ENCODE measurements around the gene PSG5. TPM values are rescaled to one million over a fixed set of nuclear protein-coding genes. Genes with fewer than 3 reads are reported as not detected.
"Not testable (repeated sequence)": the region's sequence is repeated elsewhere in the genome, so short reads cannot be mapped to it uniquely, and the experiment has no call there.

The PSG5 gene
- total RNA-seq (2014; rRNA removed; shearing (Covaris generic); ENCODE audit: low replicate concordance): 9.5 and 9.7 TPM in 2 replicates

DNA sequence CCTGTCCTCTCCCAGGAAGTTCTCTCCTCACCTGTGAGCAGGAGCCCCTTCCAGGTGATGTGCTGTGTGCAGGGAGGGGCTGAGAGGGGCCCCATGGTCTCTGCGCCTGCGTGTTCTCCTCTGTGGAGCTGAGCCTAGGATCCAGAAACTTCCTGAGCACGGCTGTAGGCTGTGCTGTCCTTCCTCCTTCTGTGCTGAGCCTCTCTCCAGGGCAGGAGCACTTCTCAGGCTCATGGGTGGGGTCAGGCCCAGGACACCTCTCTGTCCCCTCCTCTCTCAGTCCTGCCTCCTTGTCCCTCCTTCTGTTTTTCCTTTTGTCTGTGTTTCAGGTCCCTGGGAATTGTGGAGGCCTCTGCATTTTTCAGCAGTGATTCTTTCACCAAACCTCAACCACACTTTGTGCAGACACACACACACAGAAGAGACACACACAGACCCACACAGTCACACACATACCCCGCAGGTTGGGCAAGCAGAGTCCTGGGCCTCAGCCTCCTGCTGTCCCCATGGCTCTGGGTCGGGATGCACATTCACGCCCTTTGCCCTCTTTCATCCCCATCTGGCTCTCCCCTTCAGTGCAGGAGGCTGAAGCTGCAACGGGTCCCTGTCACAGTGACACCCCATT, at the start of gene PSG5:
Gene PSG5 (minus strand): TSS at position 226 of the 625 bp plus-strand sequence. CDS start 131 bp downstream, at position 95.
- H3K9me3 ChIP-seq, H3K4me3 ChIP-seq, DNase-seq, H3K36me3 ChIP-seq, H3K27me3 ChIP-seq: not testable (repeated sequence)

DNA sequence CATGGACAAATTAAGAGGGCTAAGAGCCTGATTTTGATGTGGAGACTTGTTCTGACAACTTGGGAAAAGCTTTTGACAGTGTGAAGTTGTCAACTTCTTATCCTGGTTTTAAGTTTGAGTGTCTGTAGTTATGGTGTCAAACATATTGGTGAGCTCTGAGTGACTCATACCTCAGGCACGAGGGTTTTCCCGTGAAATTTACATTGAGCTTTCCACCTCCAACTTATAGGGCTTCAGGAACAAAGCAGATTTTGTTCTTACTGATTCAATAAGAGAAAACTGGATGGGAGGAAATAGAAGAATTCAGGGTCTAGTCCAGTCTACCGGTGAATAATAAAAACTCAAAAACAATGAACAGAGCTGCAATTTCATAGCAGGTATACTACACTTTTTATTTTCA, 49.4 kb upstream of the PSG5 start:
- not testable (repeated sequence) for H3K27me3 ChIP-seq, H3K36me3 ChIP-seq, H3K9me3 ChIP-seq, H3K4me3 ChIP-seq
- peak; percentile 35 for DNase-seq

DNA sequence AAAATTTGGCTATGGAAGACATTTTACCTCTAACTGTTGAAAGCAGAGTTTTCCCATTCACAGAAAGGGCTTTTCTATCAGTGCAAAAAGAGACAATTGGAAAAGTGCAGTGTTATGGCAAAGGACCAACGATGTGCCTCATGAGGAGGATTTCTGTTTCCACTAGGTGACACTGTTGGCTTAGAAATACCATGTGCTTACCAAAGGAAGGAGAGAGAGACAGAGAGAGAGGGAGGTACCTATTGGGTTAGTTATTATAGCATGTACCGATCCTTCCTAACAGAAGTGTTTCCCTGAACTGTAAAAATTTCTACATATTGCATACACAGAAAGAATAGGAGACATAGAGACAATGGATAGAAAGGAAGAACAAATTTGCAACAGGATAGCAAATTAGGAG, 43.0 kb upstream of the PSG5 start:
- no peak for DNase-seq
- Histone ChIP-seq H3K36me3 (no peaks in the 10 kb centered on the region), H3K4me3 (no peak overlapping the region), H3K27me3 (no peaks in the 10 kb centered on the region), H3K9me3 (no peaks in the 10 kb centered on the region; the same call in 1 of the 2 replicates)

DNA sequence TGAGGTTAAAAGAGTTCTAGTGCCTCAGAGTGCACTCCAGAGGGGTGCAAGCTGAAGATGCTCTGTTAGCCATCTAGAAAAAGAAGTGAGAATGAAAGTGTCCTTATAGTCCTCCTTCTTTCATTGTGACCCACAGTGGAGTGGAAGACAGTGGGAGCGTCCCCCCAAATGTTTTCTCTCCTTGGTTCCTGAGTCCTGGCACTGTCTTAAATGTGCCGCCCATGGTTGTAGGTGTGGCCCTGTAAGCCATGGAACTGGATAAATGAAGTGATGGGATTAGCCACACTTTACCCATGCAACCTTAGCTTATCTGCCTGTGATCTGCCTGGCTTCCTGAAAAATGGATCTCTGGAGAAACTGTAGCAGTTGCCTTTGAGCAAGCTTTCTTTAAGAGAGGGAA, 42.4 kb upstream of the PSG5 start:
- not testable (repeated sequence) for H3K27me3 ChIP-seq, H3K4me3 ChIP-seq, DNase-seq, H3K36me3 ChIP-seq, H3K9me3 ChIP-seq

DNA sequence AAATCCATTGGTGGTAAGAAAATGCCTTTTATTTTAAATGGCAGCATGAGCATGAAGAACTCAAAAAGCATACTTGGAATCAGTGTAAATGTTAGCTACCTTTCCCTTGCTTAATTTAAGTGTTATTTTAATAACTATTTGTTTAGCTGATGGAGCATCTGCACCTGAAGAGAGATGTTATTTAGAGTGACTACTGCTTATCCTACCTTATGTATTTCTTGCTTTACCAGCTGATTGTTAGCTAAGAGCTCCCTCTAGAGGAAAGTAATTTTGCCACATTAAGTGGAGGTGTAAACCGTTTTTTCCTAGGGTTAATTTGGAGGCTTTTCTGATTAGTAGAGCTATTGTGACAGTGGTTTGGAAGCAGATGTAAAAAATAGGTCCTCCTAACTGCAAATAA, 40.6 kb upstream of the PSG5 start:
- DNase-seq, H3K4me3 ChIP-seq, H3K36me3 ChIP-seq, H3K27me3 ChIP-seq, H3K9me3 ChIP-seq: not testable (repeated sequence)

DNA sequence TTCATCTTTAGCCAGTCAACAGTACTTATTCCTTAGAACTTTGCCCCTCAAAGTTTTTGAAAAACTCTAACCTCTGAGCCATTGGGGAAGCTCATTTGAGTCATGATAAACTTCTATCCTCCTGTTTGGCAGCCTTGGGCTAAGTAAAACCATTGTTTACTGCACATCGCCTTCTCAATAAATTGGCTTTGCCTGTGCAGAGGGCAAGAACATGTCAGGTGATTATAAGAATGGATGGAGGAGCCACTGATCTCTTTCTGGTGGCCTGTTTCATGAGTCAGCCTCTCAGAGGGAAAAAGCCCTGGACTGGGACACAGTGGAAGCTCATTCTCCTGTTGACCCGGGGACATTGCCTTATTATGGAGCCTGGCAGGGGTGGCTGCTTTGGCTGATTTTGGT, 38.5 kb upstream of the PSG5 start:
- no peaks in the 10 kb centered on the region; the same call in 1 of the 2 replicates for H3K9me3 ChIP-seq
- no peaks in the 10 kb centered on the region for H3K36me3 ChIP-seq
- H3K27me3 ChIP-seq: no peaks in the 10 kb centered on the region
- no peak for DNase-seq
- H3K4me3 ChIP-seq: no peak overlapping the region

DNA sequence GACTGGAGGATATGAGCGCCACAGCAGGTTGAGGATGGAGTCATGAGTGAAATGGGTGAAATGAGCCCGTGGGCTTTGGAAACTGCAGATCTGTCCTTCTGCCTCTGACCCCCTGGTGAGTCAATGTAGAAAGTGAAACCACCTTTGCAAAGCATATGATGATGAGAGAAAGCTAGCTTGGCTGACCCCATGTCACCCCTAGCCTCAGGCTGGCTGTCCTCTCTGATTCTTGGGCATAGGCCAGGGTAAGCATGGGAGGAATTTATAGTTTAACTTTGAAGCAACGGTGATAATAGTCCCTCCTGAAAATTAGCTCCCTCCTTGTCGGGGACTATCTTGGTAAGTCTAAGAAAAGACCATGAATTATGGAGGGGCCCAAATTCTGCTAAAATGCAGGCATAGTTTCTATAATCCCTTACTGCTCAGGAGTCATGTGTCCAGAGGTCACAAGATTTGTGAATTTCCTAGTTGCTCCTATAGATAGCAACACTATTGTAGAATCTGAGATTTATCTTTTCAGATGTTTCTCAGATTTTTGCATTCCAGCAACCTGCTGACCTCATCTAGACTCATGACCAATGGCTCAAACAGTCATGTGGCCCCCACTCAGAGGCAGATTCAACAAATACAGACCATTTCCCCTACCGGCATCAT, 38.0 kb upstream of the PSG5 start:
- not testable (repeated sequence) for H3K4me3 ChIP-seq, H3K36me3 ChIP-seq, H3K9me3 ChIP-seq, H3K27me3 ChIP-seq
- peak; percentile 64 for DNase-seq

DNA sequence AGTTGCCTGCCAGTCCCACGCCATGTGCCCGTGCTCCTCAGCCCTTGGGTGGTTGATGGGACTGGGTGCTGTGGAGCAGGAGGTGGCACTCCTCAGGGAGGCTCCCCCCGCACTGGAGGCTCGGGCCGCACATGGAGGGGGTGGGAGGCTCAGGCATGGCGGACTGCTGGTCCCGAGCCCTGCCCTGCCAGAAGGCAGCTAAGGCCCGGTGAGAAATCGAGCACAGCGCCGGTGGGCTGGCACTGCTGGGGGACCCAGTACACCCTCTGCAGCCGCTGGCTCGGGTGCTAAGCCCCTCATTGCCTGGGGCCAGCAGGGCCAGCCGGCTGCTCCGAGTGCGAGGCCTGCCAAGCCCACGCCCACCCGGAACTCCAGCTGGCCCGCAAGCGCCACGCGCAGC, 35.6 kb upstream of the PSG5 start:
- H3K9me3 ChIP-seq, H3K4me3 ChIP-seq, H3K27me3 ChIP-seq, DNase-seq, H3K36me3 ChIP-seq: not testable (repeated sequence)

DNA sequence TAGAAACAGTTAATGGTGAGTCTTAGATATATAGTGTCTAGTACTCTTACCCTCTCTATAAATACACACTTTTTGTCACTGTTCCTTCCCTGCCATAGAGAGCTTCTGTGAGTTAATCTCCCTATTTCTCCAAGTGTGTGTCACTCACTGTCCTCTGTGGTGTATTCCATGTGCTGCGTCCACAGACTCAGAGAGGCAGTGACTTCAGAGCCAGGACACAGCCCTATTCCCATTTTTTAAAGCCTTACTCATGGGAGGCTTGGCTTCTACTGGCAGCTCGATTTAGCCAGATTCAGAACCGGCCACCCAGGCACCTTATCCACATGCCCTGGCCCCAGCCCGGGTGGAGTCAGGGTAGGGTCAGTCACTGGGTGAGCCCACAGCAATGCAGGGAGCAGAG, 32.8 kb upstream of the PSG5 start:
- peak; percentile 53 for DNase-seq
- not testable (repeated sequence) for H3K36me3 ChIP-seq, H3K9me3 ChIP-seq, H3K4me3 ChIP-seq, H3K27me3 ChIP-seq

DNA sequence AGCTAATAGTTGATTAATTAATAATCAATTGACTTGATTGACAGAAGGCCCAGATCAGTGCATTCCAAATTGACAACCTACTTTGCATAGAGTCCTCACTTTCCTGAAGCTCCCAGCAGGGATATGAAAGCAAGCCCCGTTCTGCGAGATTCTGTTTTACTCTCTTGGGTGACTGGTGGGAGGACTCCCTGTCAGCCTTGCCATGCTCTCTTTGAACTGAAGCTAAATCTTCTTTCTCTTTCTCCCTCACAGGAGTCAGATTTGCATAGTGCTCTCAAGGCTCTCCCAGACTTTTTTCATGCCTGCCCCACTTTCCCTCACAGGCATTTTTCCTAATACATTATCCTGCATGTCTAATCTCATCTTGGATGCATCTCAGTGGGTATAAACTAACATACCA, 29.5 kb upstream of the PSG5 start:
- H3K27me3 ChIP-seq, H3K36me3 ChIP-seq, DNase-seq, H3K9me3 ChIP-seq, H3K4me3 ChIP-seq: not testable (repeated sequence)

DNA sequence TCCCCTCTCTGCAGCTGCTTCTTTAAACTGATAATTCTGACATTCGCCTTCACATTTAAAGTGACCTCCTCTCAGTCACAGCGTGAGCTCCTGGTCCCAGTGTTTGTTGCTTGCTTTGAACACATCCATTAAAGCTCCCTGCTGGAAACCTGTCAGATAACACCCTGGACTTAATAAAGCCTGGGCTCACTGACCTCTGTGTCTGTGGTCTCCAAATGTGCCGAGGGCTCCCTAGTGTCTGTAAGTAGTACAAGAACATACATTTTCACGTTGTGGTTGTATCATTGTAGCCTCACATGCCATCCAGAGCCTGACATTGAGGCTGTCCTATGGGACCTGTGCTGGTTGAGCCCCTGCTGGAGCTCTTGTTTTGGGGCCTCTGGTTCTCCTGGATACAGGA, 21.7 kb upstream of the PSG5 start:
- DNase-seq: no peak
- Histone ChIP-seq H3K9me3 (no peaks in the 10 kb centered on the region), H3K36me3 (no peaks in the 10 kb centered on the region), H3K4me3 (no peak overlapping the region), H3K27me3 (no peaks in the 10 kb centered on the region)

DNA sequence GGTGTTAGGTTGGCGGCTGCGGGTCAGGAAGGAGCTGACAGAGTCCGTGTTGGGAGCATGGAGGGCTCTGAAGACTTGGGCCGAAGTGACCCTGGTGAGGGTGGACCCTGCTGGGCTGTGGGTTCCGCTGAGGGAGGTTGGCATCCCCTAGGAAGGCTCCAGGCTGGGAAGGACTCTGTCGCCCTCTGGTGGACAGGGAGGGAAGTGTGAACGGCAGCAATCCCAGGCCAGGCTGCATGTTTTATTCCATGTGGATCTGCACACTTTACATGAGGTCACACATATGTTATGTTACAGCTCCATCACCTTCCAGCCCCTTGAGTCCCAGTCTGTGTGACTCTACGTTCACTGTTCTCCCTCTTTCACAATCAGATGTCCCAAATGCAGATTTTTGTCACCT, 20.8 kb upstream of the PSG5 start:
- DNase-seq, H3K9me3 ChIP-seq, H3K4me3 ChIP-seq, H3K36me3 ChIP-seq, H3K27me3 ChIP-seq: not testable (repeated sequence)

DNA sequence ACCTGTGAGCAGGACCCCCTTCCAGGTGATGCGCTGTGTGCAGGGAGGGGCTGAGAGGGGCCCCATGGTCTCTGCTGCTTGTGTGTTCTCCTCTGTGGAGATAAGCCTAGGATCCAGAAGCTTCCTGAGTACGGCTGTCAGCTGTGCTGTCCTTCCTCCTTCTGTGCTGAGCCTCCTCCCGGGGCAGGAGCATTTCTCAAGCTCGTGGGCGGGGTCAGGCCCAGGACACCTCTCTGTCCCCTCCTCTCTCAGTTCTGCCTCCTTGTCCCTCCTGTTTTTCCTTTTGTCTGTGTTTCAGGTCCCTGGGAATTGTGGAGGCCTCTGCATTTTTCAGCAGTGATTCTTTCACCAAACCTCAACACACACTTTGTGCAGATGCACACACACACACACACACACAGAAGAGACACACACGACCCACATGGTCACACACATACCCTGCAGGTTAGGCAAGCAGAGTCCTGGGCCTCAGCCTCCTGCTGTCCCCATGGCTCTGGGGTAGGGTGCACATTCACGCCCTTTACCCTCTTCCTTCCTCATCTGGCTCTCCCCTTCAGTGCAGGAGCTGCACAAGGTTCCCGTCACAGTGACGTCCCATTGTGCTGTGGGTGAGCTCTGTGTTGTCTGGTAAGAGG, 19.3 kb upstream of the PSG5 start, which contains the start of gene PSG4:
Gene PSG4 (minus strand): TSS at position 168 of the 635 bp plus-strand sequence. CDS start 102 bp downstream, at position 66.
- not testable (repeated sequence) for H3K27me3 ChIP-seq, DNase-seq, H3K4me3 ChIP-seq, H3K36me3 ChIP-seq, H3K9me3 ChIP-seq

DNA sequence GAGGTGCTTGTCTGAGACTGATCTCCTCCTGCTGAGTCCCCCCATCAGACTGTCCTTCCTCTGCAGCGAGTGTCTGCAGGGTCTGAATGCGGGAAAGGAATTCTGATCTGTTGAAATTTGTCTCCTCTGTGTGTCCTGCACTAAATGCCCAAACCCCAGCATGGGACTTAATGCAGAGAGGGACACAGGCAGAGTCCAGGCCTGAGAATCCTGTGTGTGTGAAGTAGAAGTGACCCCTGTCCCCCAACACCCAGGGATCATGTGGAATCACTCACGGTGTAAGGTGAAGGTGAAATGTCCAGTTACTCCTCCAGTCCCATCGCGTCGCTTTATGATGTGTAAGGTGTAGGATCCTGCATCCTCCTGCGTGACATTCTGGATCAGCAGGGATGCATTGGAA, 17.3 kb upstream of the PSG5 start:
- H3K9me3 ChIP-seq, H3K4me3 ChIP-seq, H3K36me3 ChIP-seq, DNase-seq, H3K27me3 ChIP-seq: not testable (repeated sequence)

DNA sequence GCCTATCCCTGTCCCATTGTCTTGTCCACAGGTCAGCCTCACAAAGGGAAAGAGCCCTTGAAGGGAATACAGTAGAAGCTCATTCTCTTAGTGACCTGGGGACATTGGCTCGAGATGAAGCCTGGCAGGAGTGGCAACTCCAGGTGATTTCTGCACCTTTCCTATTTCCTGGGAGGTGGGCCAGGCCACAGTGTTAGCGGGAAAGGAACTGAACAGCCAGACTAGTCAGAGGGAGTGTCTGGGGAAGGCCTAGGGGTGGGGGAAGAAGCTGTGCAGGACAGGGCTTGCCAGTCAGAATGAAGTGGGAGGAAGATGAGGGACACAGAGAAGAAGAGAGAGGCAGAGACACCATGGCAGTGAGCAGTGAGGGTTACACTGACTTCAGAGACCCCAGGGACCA, 15.6 kb upstream of the PSG5 start:
- H3K4me3 ChIP-seq, H3K36me3 ChIP-seq, H3K27me3 ChIP-seq, H3K9me3 ChIP-seq: not testable (repeated sequence)
- DNase-seq: peak; percentile 19

DNA sequence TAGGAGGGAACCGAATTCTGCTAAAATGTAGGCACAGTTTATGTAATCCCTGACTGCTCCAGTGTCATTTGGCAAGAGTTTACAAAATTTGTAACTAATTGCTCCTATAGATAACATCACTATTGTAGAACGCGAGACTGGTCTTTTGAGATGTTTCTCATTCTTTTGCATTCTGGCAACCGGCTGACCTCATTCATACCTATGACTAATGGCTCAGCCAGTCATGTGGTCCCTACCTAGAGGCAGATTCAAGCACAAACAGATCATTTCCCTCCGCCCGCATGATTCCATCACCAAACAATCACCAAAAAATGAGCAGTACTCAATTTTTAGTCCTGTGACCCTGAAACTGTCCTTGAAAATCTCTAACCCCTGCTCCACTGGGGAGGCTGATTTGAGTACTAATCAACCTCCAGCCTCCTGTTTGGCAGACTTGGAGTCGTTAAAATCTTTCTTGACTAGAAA, 15.0 kb upstream of the PSG5 start:
- not testable (repeated sequence) for H3K27me3 ChIP-seq, H3K36me3 ChIP-seq, H3K9me3 ChIP-seq, H3K4me3 ChIP-seq
- peak; percentile 74 for DNase-seq

DNA sequence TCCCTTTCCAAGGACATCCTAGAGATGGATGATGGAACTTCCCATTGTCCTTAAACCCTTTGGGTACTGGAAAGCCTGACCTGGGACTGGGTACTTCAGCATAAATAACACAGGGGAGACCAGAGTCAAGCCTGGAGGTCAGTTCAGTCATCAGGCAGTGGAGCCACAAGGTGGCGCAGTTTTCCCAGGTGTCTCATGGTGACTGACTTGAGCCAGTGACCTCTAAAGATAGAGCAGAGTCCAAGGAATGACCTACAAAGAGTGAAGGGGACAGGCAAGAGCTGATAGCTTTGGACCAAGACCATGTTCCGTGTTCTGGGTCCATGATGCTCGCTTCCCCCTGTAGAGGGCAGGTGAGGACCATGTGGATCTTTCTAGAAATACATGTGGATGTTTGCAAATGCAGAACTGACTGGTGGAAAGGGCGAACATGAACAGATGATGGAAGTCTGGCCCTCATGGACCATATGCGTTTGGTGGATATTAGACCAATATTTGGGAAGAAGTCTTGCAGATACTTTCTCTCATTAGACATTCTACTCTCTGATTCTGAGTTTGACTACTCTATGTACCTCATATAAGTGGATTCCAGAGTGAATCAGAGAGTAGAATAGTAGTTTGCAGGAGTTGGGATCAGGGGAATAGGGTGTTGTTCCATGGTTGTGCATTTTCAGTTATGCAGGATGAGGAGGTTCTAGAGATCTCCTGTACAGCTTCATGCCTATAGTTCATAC, 12.5 kb upstream of the PSG5 start:
- H3K9me3 ChIP-seq, H3K27me3 ChIP-seq, DNase-seq: not testable (repeated sequence)

More for the DNA sequence above, 12.5 kb upstream of the PSG5 start:
- H3K4me3 ChIP-seq, H3K36me3 ChIP-seq: not testable (repeated sequence)

Data from MG63 (cell line).